Endothelial cell of umbilical vein (primary cell): ENCODE results near the gene KCNJ6. TPM values are rescaled to one million over a fixed set of nuclear protein-coding genes. Genes with fewer than 3 reads are reported as not detected.

ENCODE experiments used
- BruUV-seq: library from RNA; stranded (reverse); fragments of 400-500 nt; replicated peaks from 2 replicates; lab custom pipeline; 2021; lab: Mats Ljungman, UMichigan
- CTCF ChIA-PET: fragments of 300-600, 350-600 bp; sonication (Branson Sonifier 250); formaldehyde crosslinking; loops from one replicate; lab custom pipeline; 2021; ENCODE audit warnings: antibody characterized with exemption, inconsistent platforms; lab: Charles Lee
- POLR2A ChIA-PET: fragments of 300-600, 350-600 bp; sonication (Branson Sonifier 250); formaldehyde crosslinking; loops from one replicate; lab custom pipeline; 2021; ENCODE audit warnings: antibody characterized with exemption, inconsistent platforms; lab: Charles Lee
- DNase-seq: peaks from one replicate; pipeline ENCODE4 v3.0.0-alpha.2; 2011; ENCODE audit warnings: low read depth, low spot score
- FAIRE-seq: peaks from 2 replicates; lab custom pipeline; 2011; peaks lifted over from hg19 to GRCh38; lab: Jason Lieb, UNC
- H2AFZ ChIP-seq: 2 replicates; pipeline ENCODE4 v1.6.0; 2012; ENCODE audit warnings: low read depth, low read length, control low read depth, inconsistent platforms
- H3K27ac ChIP-seq: 2 replicates; pipeline ENCODE4 v1.5.1; 2011; ENCODE audit warnings: low read depth, mild to moderate bottlenecking, control low read depth, low read length, moderate library complexity; ENCODE audit not compliant: insufficient read depth
- H3K27me3 ChIP-seq, 2 experiments: 2 replicates each; pipeline versions ENCODE4 v1.6.0 to v1.6.1; 2011; ENCODE audit warnings: low read length in 2 of 2, mixed read lengths in 1 of 2; ENCODE audit not compliant: control insufficient read depth in 2 of 2, insufficient read depth in 2 of 2
- H3K36me3 ChIP-seq, 2 experiments: 2 replicates in 1 of 2; 3 replicates in 1 of 2; pipeline ENCODE4 v1.5.1; 2011; ENCODE audit warnings: low read length in 2 of 2, mild to moderate bottlenecking in 1 of 2, moderate library complexity in 1 of 2; ENCODE audit not compliant: control insufficient read depth in 2 of 2, insufficient read depth in 2 of 2; ENCODE audit errors: extremely low read depth in 1 of 2
- H3K4me1 ChIP-seq: 3 replicates; pipeline ENCODE4 v1.5.1; 2011; ENCODE audit warnings: mild to moderate bottlenecking, low read length; ENCODE audit not compliant: control insufficient read depth, insufficient read depth; ENCODE audit errors: extremely low read depth
- H3K4me2 ChIP-seq: 2 replicates; pipeline ENCODE4 v1.6.1; 2011; ENCODE audit warnings: low read length, control low read depth, mixed read lengths; ENCODE audit not compliant: insufficient read depth
- H3K4me3 ChIP-seq, 3 experiments: fragments of 200-600 bp in 1 of 3; sonication (generic), shearing (Covaris generic) in 1 of 3; replicated peaks in 1 of 3; 2 replicates each; pipeline ENCODE4 v1.5.1; 2011 to 2016; ENCODE audit warnings: control low read depth in 3 of 3, low read length in 3 of 3, mild to moderate bottlenecking in 2 of 3, inconsistent platforms in 1 of 3, low read depth in 1 of 3, moderate library complexity in 1 of 3; ENCODE audit not compliant: insufficient read depth in 1 of 3
- H3K79me2 ChIP-seq: 2 replicates; pipeline ENCODE4 v1.6.0; 2012; ENCODE audit warnings: low read length, inconsistent platforms; ENCODE audit not compliant: control insufficient read depth, insufficient read depth
- H3K9ac ChIP-seq: replicated peaks from 2 replicates; pipeline ENCODE3; 2011; ENCODE audit warnings: low read length, control low read depth; ENCODE audit not compliant: insufficient read depth; ENCODE audit errors: extremely low read depth
- H3K9me1 ChIP-seq: replicated peaks from 3 replicates; pipeline ENCODE4 v1.6.0; 2011; ENCODE audit warnings: mild to moderate bottlenecking, low read length; ENCODE audit not compliant: control insufficient read depth, insufficient read depth; ENCODE audit errors: extremely low read depth
- H3K9me3 ChIP-seq: replicated peaks from 2 replicates; pipeline ENCODE4 v1.5.1; 2012; ENCODE audit warnings: low read length, inconsistent platforms; ENCODE audit not compliant: control insufficient read depth, insufficient read depth
- H4K20me1 ChIP-seq: replicated peaks from 2 replicates; pipeline ENCODE3; 2011; ENCODE audit warnings: mild to moderate bottlenecking, low read length; ENCODE audit not compliant: control insufficient read depth, insufficient read depth; ENCODE audit errors: extremely low read depth
- EZH2 ChIP-seq: IDR thresholded peaks from 2 replicates; pipeline ENCODE4 v1.6.1; 2012; ENCODE audit warnings: borderline replicate concordance, low read depth, mild to moderate bottlenecking, moderate library complexity, low read length, inconsistent platforms; ENCODE audit not compliant: severe bottlenecking
- FOS ChIP-seq: IDR thresholded peaks from 2 replicates; pipeline ENCODE4 v1.6.1; 2011; ENCODE audit warnings: mild to moderate bottlenecking, low read length, moderate library complexity, borderline replicate concordance; ENCODE audit not compliant: insufficient read depth
- GATA2 ChIP-seq: IDR thresholded peaks from 2 replicates; pipeline ENCODE4 v1.7.0; 2011; ENCODE audit warnings: low read depth, mild to moderate bottlenecking, moderate library complexity, mixed read lengths, low read length; ENCODE audit not compliant: insufficient read length, insufficient read depth
- JUN ChIP-seq: IDR thresholded peaks from 2 replicates; pipeline ENCODE4 v1.6.1; 2011; ENCODE audit warnings: borderline replicate concordance, low read depth; ENCODE audit not compliant: insufficient read length, insufficient read depth
- MYC ChIP-seq: IDR thresholded peaks from one replicate; pipeline ENCODE4 v1.6.1; 2011; ENCODE audit warnings: mild to moderate bottlenecking, low read depth, low read length
- POLR2A ChIP-seq: IDR thresholded peaks from 2 replicates; pipeline ENCODE4 v1.6.1; 2012; ENCODE audit warnings: low read depth, mild to moderate bottlenecking, control low read depth, low read length
- POLR2AphosphoS5 ChIP-seq: IDR thresholded peaks from 2 replicates; pipeline ENCODE4 v1.6.1; 2012; ENCODE audit warnings: low read depth, mild to moderate bottlenecking, control low read depth, low read length, moderate library complexity; ENCODE audit not compliant: insufficient read depth
- dilution Hi-C: fragments of 300-500 bp; cut with MboI; formaldehyde crosslinking; loops from one replicate; pipeline ENCODE4 v1.15.0; 2019; ENCODE audit warnings: low sequenced_read_pairs; ENCODE audit not compliant: extremely low pct_ligation_motif_present
- intact Hi-C: fragments of 100-400 bp; cut with micrococcal nuclease; formaldehyde crosslinking; loops from one replicate; pipeline ENCODE4 v1.10.0; 2022
- polyA plus RNA-seq, 4 experiments: library from polyadenylated mRNA; depleted of rRNA in 3 of 4; stranded (reverse) in 3 of 4; unstranded in 1 of 4; fragments of >200 nt; gene quantifications; 2 replicates each; pipeline versions ENCODE4 v1.2.1 to v1.2.3, GENCODE V29; 2011 to 2012; ENCODE audit warnings: missing spikeins in 1 of 4
- total RNA-seq: library from RNA; stranded (reverse); gene quantifications from 2 replicates; pipeline ENCODE4 v1.2.3, GENCODE V29; 2021
- TF ChIP-seq, protein P1 (sequence below): IDR thresholded peaks from 2 replicates; pipeline ENCODE4 v1.6.1; 2011; ENCODE audit not compliant: insufficient read depth, insufficient read length
- TF ChIP-seq, protein P2 (sequence below), 2 donors: IDR thresholded peaks; 1 replicate in 1 of 2; 2 replicates in 1 of 2; pipeline ENCODE4 v1.5.1; 2011; ENCODE audit warnings: low read length in 2 of 2, mild to moderate bottlenecking in 2 of 2, moderate library complexity in 2 of 2, control low read depth in 1 of 2, inconsistent platforms in 1 of 2, low read depth in 1 of 2; ENCODE audit not compliant: insufficient read depth in 1 of 2; ENCODE audit errors: extremely low read depth in 1 of 2

The KCNJ6 gene
- total and polyA plus RNA-seq, 2 donors (not counting 3 experiments of a cell fraction or from before 2014, with no cell fraction given) = not detected

DNA sequence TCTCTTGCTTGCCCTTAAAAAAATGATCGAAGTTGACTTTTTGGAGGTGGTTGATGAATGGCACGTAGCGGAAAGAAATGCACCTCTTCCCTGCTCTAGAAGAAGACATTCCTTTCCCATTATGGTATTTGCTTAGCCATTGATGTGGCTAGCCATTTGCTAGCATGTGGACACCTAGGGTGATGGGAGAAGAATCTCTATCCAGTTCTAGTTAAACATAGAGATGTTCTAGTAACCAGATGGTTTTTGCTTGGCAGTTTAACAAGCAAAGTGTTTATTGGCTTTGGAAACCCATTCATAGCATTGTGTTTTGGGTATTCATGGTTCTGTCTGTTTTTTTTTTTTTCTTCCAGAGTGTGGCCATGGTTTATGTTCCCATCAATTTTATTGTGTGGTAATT is 78.9 kb downstream of the KCNJ6 start:
- no peak overlapping the region for H2AFZ ChIP-seq
- H3K4me1 ChIP-seq = no peaks in the 10 kb centered on the region
- H3K27ac ChIP-seq = no peak overlapping the region
- no peaks in the 10 kb centered on the region for H3K9me3 ChIP-seq
- intact Hi-C loops (no loop called here), dilution Hi-C loops (no loop called here)
- FAIRE-seq (no peak), DNase-seq (no peak)
- no peaks in the 10 kb centered on the region for H3K79me2 ChIP-seq
- no peaks in the 10 kb centered on the region for H3K27me3 ChIP-seq
- H4K20me1 ChIP-seq = no peaks in the 10 kb centered on the region
- H3K36me3 ChIP-seq = no peaks in the 10 kb centered on the region
- H3K9me1 ChIP-seq = no peaks in the 10 kb centered on the region
- BruUV-seq = no TSS peak
- no peak overlapping the region for H3K9ac ChIP-seq
- no peak overlapping the region for H3K4me2 ChIP-seq
- ChIA-PET POLR2A (no interaction called here), CTCF (no interaction called here)
- TF ChIP-seq, protein P1, sequence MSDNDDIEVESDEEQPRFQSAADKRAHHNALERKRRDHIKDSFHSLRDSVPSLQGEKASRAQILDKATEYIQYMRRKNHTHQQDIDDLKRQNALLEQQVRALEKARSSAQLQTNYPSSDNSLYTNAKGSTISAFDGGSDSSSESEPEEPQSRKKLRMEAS = no peak
- TF ChIP-seq POLR2AphosphoS5 (no peak), GATA2 (no peak), FOS (no peak), MYC (no peak), POLR2A (no peak), EZH2 (no peak), JUN (no peak)
- TF ChIP-seq, protein P2, sequence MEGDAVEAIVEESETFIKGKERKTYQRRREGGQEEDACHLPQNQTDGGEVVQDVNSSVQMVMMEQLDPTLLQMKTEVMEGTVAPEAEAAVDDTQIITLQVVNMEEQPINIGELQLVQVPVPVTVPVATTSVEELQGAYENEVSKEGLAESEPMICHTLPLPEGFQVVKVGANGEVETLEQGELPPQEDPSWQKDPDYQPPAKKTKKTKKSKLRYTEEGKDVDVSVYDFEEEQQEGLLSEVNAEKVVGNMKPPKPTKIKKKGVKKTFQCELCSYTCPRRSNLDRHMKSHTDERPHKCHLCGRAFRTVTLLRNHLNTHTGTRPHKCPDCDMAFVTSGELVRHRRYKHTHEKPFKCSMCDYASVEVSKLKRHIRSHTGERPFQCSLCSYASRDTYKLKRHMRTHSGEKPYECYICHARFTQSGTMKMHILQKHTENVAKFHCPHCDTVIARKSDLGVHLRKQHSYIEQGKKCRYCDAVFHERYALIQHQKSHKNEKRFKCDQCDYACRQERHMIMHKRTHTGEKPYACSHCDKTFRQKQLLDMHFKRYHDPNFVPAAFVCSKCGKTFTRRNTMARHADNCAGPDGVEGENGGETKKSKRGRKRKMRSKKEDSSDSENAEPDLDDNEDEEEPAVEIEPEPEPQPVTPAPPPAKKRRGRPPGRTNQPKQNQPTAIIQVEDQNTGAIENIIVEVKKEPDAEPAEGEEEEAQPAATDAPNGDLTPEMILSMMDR (IDR thresholded peaks at IDR 0.05; ENCODE audit: extremely low read depth in 1 of 2, insufficient read depth in 1 of 2, low read depth in 1 of 2, low read length in 2 of 2) = no peak
- H3K4me3 ChIP-seq = no peak overlapping the region
